HEK293T (cell line): ENCODE measurements around the gene DCAF16.

Experiments used
- CTCF ChIA-PET: fragments of 350-600 bp; formaldehyde crosslinking; extraction: SDS; loops from one replicate; lab custom pipeline; 2021; ENCODE audit warnings: antibody characterized with exemption, inconsistent platforms; lab: Yijun Ruan, JAX
- POLR2A ChIA-PET: fragments of 350-600 bp; formaldehyde crosslinking; extraction: SDS; loops from one replicate; lab custom pipeline; 2020; ENCODE audit warnings: antibody characterized with exemption, inconsistent platforms; lab: Yijun Ruan, JAX
- DNase-seq: peaks from one replicate; pipeline ENCODE4 v3.0.0; 2012; ENCODE audit warnings: mixed read lengths; ENCODE audit errors: extremely low spot score
- ARNT ChIP-seq: fragments of 450-650 bp; IDR thresholded peaks from 2 replicates; pipeline ENCODE4 v1.6.1; 2017; ENCODE audit warnings: mild to moderate bottlenecking
- BHLHE40 ChIP-seq: fragments of 450-650 bp; IDR thresholded peaks from 2 replicates; pipeline ENCODE4 v1.6.1; 2016; ENCODE audit warnings: mild to moderate bottlenecking, moderate library complexity, borderline replicate concordance
- CTBP1 ChIP-seq: fragments of 450-650 bp; IDR thresholded peaks from 2 replicates; pipeline ENCODE4 v1.6.1; 2016; ENCODE audit warnings: borderline replicate concordance
- ELF4 ChIP-seq: fragments of 450-650 bp; IDR thresholded peaks from 2 replicates; pipeline ENCODE4 v1.6.1; 2017; ENCODE audit warnings: antibody characterized with exemption
- FOXA1 ChIP-seq: fragments of 450-650 bp; IDR thresholded peaks from 2 replicates; pipeline ENCODE4 v1.6.1; 2016; ENCODE audit warnings: mild to moderate bottlenecking
- FOXK2 ChIP-seq: fragments of 450-650 bp; IDR thresholded peaks from 2 replicates; pipeline ENCODE4 v1.6.1; 2016; ENCODE audit warnings: mild to moderate bottlenecking
- FOXM1 ChIP-seq: fragments of 450-650 bp; IDR thresholded peaks from 2 replicates; pipeline ENCODE4 v1.6.1; 2017; ENCODE audit warnings: mild to moderate bottlenecking, borderline replicate concordance
- HDGF ChIP-seq: fragments of 450-650 bp; IDR thresholded peaks from 2 replicates; pipeline ENCODE4 v1.6.1; 2017; ENCODE audit warnings: antibody characterized with exemption, borderline replicate concordance
- L3MBTL2 ChIP-seq: fragments of 450-650 bp; conservative IDR thresholded peaks from 2 replicates; pipeline ENCODE4 v1.6.1; 2016; ENCODE audit warnings: mild to moderate bottlenecking
- LEF1 ChIP-seq: fragments of 450-650 bp; IDR thresholded peaks from 2 replicates; pipeline ENCODE4 v1.6.1; 2017; ENCODE audit warnings: mild to moderate bottlenecking, borderline replicate concordance
- NFRKB ChIP-seq: fragments of 450-650 bp; IDR thresholded peaks from 2 replicates; pipeline ENCODE4 v1.6.1; 2016; ENCODE audit warnings: mild to moderate bottlenecking, moderate library complexity
- SP1 ChIP-seq: fragments of 450-650 bp; IDR thresholded peaks from 2 replicates; pipeline ENCODE4 v1.6.1; 2017
- SUZ12 ChIP-seq: fragments of 450-650 bp; IDR thresholded peaks from 2 replicates; pipeline ENCODE4 v1.6.1; 2016; ENCODE audit warnings: mild to moderate bottlenecking
- TARDBP ChIP-seq: fragments of 450-650 bp; IDR thresholded peaks from 2 replicates; pipeline ENCODE4 v1.6.1; 2016
- ZNF384 ChIP-seq: fragments of 450-650 bp; IDR thresholded peaks from 2 replicates; pipeline ENCODE4 v1.6.1; 2016
- TF ChIP-seq, protein P1 (sequence below): fragments of 450-650 bp; IDR thresholded peaks from 2 replicates; pipeline ENCODE4 v1.6.1; 2016

Gene DCAF16

DNA sequence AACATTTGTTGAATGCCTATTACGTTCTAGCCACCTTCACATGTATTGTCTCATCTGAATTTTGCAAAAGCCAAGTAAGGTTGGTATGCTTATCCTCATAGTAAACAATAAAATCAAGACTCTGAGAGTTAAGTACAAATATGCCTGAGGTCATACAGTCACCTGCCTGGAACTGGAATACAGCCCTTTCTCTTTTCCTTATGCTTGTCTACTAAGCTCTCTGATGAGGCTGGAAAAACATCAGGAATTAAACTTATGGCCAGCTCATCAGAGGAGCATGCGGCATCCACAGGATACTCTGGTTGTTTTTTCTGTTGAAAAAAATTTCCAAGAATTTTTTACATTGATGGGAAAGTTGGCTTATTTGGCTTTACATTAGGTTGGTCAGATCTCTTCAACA lies 35.7 kb upstream of the DCAF16 start:
- ChIA-PET POLR2A (no interaction called here), CTCF (no interaction called here)
- TF ChIP-seq FOXK2 (no peak), SP1 (no peak), CTBP1 (no peak), NFRKB (no peak), SUZ12 (no peak), ARNT (no peak), ZNF384 (no peak), L3MBTL2 (no peak), BHLHE40 (no peak), ELF4 (no peak), TARDBP (no peak)
- TF ChIP-seq, protein P1, sequence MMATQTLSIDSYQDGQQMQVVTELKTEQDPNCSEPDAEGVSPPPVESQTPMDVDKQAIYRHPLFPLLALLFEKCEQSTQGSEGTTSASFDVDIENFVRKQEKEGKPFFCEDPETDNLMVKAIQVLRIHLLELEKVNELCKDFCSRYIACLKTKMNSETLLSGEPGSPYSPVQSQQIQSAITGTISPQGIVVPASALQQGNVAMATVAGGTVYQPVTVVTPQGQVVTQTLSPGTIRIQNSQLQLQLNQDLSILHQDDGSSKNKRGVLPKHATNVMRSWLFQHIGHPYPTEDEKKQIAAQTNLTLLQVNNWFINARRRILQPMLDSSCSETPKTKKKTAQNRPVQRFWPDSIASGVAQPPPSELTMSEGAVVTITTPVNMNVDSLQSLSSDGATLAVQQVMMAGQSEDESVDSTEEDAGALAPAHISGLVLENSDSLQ, result no peak
- no peak for DNase-seq

DNA sequence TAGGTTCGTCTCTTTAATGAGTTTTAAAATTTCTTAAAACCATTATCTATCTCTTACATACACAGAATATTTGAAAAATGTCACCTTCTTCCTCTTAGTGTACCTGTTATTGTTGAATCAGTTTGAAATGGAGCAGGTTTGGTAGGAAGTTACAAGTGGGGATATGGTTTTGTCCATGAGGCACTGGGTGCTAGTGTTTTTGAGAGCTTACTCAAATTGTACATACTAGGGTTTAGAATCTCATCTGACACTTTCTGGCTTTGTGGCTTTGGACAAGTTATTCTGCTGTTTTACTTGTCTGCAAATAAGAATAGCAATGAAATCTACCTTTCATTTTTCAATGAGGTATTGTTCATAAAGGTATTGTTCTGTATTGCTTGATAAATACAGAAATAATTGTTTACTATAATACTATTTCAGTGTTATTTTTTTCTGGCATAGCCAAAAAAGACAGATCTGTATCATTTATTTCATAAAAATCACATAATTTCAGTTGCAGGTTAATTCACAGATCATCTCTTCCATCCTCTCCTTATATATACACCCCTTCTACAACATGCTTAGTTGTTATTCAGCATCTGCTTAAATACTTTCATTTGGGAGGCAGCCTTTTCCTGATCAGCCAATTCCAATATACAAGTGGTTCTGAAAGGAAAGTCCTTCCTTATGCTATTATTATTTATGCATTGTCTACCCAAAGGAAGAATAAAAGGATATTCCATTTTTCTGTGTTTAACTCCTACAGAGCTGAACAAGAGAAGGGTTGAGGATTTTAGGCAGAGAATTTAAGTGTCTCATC lies 13.5 kb upstream of the DCAF16 start:
- CTCF ChIA-PET, result no interaction called here
- DNase-seq, result no peak

DNA sequence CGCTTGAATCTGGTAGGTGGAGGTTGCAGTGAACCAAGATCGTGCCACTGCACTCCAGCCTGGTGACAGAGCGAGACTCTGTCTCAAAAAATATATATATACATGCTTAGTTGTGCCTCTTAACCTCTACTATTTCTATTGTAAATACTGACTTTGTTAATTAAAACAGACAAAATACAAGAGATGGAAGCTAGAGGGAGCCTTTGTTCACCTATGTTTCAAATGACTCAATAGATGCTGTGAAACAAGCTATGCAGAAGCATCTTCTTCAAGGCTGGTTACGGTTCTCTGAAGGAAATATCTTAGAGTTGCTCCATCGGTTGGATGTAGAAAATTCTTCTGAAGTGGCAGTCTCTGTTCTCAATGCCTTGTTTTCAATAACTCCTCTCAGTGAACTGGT lies 6.5 kb upstream of the DCAF16 start:
- TF ChIP-seq SUZ12, result no peak
- TF ChIP-seq ARNT, result no peak
- TF ChIP-seq LEF1, result no peak
- TF ChIP-seq, protein P1, result no peak
- no peak for TF ChIP-seq NFRKB
- no peak for TF ChIP-seq CTBP1
- no peak for TF ChIP-seq FOXA1
- no peak for TF ChIP-seq FOXM1
- TF ChIP-seq TARDBP, result no peak
- no peak for TF ChIP-seq HDGF
- no peak for TF ChIP-seq BHLHE40
- no peak for TF ChIP-seq ELF4
- TF ChIP-seq FOXK2, result no peak
- no peak for TF ChIP-seq L3MBTL2
- no peak for TF ChIP-seq SP1
- TF ChIP-seq ZNF384, result no peak
- CTCF ChIA-PET, result interaction anchor here (0.6 kb wide), 1 partner anchor 324 kb away, joined by 4 read pairs; no protein-coding TSS in a partner anchor
- POLR2A ChIA-PET, result no interaction called here
- no peak for DNase-seq

More for the DNA sequence above, 13.5 kb upstream of the DCAF16 start:
- POLR2A ChIA-PET, result no interaction called here
- TF ChIP-seq HDGF (no peak), TARDBP (no peak), SUZ12 (no peak), FOXK2 (no peak), FOXA1 (no peak), BHLHE40 (no peak), LEF1 (no peak), L3MBTL2 (no peak), ELF4 (no peak), CTBP1 (no peak), ARNT (no peak), ZNF384 (no peak), FOXM1 (no peak), SP1 (no peak), NFRKB (no peak)
- TF ChIP-seq, protein P1, result no peak

DNA sequence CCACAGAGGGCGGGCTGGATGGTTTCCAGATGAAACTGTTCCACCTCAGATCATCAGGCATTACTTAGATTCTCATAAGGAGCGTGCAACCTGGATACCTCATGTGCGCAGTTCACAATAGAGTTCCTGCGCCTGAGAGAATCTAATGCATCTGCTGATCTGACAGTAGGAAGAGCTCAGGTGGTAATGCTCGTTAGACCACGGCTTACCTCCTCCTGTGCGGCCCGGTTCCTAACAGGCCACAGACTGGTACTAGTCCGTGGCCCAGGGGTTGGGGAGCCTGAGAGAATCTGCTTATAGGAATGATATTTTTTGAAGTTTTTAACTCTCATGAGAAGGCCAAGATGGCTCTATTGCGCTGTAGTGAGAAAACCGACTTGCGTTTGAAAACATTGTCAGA lies 5.6 kb upstream of the DCAF16 start:
- no peak for DNase-seq
- TF ChIP-seq FOXM1, result no peak
- TF ChIP-seq SUZ12, result no peak
- TF ChIP-seq LEF1, result no peak
- TF ChIP-seq, protein P1, result no peak
- TF ChIP-seq BHLHE40, result no peak
- TF ChIP-seq NFRKB, result no peak
- no peak for TF ChIP-seq L3MBTL2
- TF ChIP-seq ARNT, result no peak
- POLR2A ChIA-PET, result no interaction called here
- CTCF ChIA-PET, result no interaction called here

DNA sequence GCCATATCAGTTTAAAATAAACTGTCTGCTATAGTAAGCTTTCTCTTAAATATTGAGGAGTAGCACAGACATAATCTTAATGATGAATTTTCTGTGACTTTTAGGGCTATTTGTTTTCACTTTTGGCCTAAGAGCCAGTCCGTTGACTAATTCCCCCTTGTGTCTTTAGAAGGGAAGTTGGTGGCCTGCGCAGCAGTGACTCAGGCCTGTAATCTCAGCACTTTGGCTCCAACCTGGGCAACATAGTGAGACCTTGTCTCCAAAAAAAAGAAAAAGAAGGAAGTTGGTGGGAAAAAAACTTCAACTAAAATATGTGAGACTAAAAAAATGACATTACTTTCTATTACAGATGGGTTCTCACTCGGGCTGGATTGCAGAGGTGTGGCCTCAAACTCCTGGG lies 3.6 kb upstream of the DCAF16 start:
- TF ChIP-seq FOXK2, result no peak
- no peak for TF ChIP-seq BHLHE40
- ChIA-PET CTCF (no interaction called here), POLR2A (no interaction called here)
- no peak for DNase-seq

DNA sequence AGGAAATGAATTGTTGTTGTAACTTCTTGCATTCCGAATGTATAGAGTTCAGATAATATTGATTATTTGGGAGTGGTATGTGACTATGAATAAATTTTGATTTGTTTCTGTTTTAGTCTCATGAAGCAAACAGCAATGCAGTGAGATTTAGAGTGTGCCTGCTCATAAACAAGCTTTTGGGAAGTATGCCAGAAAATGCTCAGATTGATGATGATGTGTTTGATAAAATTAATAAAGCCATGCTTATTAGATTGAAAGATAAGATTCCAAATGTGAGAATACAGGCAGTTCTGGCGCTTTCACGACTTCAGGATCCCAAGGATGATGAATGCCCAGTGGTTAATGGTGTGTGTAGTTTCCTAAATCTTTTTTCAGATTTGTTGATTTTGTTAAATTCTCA lies 2.2 kb upstream of the DCAF16 start:
- TF ChIP-seq FOXK2 (no peak), SUZ12 (no peak), HDGF (no peak), SP1 (no peak), ZNF384 (no peak), LEF1 (no peak), NFRKB (no peak), ARNT (no peak), ELF4 (no peak), CTBP1 (no peak), FOXA1 (no peak), FOXM1 (no peak), BHLHE40 (no peak), L3MBTL2 (no peak), TARDBP (no peak)
- TF ChIP-seq, protein P1, result no peak
- ChIA-PET POLR2A (no interaction called here), CTCF (no interaction called here)
- DNase-seq, result no peak
